ENCODE data around the gene PRKCA.
"Not testable (repeated sequence)": the region's sequence is repeated elsewhere in the genome, so short reads cannot be mapped to it uniquely, and the experiment has no call there.

PRKCA gene

DNA sequence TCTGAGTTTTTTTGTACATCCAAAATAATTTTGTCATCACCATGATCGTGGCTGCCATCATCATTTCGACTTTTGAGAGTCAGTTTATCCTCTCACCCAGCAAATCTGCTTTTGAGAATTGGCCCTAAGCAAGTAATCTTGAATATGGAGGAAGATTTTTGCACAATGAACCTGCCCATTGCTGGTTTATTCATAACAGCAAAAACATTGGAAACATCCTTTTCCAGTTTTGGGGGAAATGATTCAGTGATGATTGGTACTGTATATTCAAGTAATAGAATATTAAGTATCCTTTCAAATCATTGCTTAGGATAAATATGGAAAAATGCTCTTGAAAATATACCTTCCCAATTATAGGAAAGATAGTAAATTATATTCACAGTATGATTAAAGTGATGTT, 53.1 kb downstream of the PRKCA start:
- no peak for DNase-seq

DNA sequence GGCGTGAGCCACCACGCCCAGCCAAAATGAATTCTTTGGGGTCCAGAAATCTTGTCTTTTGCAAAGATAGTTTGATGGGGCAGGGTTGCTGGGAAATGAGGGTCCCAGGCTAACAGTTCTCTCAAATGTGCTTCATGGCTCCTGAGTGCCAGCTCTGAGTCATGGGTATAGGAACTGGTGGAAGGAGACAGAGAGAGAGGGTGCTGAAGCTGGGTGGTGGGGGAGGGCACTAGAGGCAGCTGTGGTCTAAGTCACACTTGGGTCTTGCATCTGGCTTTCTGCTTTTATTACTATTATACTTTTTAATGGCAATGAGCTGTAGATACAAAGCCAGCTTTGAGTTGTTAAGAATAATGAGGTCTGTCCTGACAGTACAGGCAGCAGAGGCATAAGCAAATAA, 54.6 kb downstream of the PRKCA start:
- DNase-seq, result no peak

DNA sequence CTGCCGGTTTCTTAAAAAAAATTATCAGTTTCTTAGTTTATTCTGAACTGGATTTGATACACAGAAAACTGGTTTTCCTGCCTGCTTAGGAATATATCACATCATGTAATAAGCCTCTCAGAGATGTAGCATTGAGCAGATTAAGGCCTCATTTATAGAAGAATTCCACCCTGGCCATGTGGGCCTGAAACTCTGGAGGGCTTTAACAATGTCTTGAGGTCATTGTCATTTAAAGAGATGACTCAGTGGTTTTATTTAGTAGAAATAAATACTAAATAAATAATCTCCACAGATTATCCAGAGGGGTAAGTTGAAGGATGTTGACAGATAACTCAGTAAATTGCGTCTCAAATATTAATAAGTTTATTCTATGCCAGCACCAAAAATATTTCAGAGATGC, 56.9 kb downstream of the PRKCA start:
- DNase-seq, result no peak

DNA sequence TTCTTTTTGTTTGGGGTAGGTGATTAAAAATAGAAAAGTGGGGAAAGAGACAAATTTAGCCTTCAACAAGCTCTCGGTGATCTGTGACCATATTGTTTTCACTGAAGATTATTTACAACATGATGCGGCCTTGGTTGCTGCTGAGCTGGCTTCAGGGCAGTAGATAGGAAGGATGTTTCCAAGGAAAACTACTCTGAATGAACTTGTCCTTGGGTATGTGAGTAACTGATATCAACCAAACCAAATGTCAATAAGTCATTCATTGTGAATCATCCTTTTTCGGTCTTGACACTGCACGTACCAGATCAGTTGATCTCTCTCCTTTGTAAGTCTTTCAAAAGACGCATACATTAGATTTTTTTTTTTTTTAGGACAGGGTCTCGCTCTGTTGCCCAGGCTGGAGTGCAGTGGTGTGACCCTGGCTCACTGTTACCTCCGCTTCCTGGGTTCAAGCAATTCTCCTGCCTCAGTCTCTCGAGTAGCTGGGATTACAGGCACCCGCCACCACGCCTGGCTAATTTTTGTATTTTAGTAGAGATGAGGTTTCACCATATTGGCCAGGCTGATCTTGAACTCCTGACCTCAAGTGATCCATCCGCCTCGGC, 58.6 kb downstream of the PRKCA start:
- not testable (repeated sequence) for DNase-seq

DNA sequence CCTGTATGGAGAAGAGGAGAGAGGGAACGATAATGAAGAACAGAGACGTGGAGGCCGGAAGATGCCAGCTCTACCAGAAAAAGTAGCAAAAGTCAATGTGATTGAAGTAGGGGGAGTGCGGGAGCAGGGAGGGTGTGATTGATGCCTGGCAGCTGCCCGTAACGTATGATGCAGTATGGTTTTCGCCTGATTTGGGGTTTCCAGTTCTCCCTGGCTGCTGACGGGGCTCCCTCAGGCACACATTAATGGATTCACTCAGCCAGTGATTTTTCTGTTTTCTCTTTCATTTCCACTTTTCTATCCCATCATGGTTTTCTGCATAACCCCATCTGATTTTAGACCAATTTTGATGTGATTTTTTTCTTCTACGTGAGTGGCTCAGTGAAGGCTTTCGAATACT, 62.1 kb downstream of the PRKCA start:
- DNase-seq, result no peak

DNA sequence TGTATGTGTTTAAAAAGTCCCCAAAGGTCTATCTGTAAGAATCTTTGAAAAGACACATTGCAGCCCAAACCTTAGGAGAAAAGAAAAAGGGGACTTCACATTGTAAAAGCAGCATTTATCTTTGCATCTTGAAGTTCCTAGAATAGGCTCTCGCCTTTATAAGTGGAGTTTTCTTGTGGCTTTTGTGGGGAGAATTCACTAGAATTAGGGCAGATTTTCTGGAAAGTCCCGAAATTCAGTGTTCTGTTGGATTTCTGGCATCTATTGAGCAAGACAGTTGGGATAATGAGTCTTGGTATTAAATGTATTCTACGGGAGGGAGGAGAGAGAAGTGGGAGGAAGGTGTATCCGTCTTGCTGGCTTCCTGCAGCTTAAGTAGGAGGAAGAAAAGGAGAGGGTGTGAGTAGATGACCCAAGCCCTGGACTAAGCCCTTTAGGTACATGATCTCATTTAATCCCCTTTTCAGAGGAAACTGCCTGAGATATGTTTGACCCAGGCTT, 62.6 kb downstream of the PRKCA start:
- no peak for DNase-seq

DNA sequence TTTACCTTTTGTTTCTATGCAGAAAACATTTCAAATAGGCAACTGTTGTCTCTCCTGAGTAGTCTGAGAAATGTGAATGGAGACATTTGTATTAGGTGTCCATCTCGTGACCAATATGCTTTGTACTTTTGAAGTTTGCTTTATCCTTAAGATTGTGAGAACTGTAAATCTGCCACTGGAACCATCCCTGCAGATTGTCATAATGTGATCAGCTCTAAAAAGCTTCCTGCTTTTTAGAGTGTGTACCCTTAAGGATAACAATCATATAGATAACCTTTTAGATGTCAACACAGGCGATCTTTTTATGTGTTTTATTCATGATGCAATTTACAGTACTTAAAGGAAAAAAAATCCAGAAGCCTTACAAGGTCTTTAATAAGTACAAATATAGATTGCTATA, 63.5 kb downstream of the PRKCA start:
- DNase-seq, result no peak

DNA sequence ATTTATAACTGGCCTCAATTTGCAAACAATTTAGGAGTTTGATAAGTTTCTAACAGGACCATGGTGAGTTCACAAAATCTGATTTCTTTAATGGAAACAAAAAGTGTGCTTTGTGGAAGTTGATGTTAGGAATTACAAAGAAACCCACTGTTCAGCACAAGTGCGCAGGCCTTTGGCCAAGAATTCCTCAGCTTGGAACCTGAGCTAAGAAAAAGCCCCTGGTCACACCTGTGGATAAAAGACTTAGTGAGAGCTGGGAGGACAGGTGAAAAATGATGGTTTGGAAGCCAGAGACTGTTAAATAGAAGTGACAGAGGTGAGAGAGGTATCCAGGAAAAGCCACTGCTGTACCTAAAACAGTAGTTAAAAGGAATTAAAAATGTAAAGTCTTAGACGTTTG, 64.7 kb downstream of the PRKCA start:
- no peak for DNase-seq

DNA sequence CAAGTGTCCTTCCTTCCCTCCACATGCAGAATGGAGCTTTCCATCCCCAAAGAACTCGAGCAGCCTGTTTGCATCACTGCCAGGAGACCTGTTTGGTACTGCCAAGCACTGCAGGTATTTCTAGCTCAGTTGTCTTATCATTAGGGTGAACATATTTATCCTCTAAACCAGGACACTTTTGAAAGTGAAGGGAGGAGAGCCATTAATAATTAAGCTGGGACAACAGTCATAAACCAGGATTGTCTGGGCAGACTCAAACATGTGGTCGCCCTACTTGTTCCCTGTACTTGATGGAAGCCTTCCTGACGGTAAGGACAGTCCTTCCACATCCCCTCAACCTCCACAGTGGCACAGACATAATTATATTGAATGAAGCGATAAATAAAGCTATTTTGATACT, 67.4 kb downstream of the PRKCA start:
- DNase-seq, result no peak

DNA sequence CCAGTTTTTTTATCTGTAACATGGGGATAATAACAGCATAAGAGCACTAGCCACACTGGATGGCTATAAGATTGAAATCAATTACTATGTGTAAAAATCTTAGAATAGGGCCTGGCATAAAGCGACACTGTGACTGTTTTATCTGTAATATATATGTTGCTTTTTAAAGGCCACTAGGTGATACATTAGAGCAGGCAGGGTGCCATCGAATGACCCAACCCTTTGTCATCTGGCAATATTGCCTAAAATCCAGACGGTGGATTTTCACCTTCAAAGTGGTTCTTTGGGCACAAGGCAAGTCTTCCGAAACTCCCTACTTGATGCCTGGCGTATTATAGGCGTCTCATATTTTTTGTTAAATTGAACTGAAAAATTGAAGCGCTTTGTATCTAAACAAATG, 69.1 kb downstream of the PRKCA start:
- no peak for DNase-seq

DNA sequence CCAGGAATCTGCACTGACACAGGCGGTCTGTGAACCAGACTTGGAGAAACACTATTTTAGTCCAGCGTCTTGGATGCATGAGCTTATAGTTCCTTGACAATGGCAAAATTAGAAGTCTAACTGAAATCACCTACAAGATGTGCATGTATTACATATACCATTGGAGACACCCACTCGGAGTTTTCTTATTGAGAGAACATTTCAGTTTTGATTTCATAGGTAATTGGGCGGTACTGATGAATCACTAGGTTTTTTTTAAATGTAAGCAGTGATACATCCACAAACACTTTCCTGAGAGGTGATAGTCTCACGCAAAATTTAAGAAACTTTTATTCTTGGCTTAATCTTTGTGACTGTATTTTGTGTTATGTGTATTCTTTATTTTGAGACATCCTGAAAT, 69.8 kb downstream of the PRKCA start:
- no peak for DNase-seq

DNA sequence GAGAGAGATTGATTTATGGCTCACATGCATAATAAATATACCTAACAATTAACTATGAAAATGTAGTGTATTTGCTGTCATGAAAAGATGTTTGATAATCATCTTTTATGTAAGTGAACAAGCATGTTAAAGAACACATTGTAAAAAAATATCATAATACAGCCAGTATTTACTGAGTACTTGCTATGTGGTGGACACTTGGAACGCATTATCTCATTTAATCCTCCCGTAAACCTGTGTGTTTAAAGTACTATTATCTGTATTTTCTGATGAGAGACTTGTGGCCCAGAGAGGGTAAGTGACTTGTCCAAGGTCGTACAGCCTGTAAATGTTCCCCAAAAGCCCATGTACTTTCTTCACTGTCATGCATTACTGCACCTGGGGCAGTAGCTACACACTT, 70.7 kb downstream of the PRKCA start:
- no peak for DNase-seq

DNA sequence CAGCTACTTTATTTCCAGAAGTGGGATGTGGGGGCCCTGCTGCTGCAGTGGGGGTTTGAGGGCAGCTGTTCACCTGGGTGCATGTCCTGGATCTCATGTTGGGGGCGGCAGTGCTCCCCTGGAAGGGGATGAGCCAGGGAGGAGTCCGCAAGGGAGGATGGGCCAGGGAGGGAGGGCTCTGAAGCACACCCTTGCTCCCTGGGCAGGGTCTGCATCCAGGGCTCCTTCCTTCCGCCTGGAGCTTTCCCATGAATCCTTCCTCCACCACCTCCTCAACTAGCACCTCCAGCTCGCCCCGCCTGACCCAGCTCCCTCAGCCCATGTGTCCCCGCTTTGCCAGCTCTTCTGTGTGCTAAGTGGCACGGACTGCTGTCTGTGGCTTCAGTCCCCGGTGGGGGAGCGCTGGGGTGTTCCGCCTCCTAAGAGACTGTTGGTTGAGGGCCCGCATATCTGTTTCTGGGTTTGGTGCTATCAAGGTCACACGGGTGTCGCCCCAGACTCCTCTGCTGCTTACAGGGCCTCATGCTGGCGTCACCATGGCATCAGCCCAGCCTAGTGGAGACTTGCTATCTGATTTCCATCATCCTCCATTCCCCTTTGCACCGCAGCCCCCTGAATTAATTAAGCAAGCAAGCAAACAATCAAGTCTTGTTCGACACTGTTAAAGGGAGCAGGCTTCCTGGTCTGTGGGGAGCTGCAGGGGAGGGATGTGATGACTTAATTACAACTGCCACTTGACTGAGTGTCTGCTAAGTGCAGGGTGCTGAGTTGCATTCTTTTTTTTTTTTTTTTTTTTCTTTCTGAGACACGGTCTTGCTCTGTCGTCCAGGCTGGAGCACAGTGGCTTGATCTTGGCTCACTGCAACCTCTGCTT, 71.8 kb downstream of the PRKCA start:
- no peak for DNase-seq

DNA sequence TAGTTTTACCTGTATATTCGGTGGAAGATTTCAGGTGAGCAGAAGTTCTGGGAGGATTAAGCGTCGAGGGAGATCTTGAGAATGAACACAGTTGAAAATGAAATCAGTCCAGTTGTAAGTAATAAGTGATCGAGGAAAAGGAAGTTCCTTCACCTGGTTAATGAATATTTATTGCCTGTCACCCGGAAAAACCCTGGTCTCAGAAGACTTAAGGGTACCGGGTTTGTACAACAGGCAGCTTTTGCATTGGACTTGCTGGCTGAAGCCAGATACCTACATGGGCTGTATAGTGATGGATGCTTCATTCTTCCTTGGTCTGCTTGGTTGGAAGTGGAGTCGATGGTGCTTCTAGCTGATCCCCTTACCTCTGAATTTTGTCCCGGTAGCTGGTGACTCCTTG, 72.7 kb downstream of the PRKCA start:
- DNase-seq, result no peak

DNA sequence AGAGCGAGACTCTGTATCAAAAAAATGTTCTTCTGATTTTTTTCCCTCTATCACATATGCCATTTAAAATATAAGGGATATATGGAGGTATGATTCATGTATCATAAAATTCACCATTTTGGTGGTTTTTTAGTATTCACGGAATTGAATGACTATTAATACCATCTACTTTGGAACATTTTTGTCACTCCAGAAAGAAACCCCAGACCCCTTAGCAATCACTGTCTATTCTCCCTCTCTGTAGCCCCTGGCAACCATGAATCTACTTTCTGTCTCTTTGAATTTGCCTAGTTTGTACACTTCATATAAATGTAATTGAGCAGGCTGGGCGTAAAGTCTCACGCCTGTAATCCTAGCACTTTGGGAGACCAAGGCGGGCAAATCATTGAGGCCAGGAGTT, 75.9 kb downstream of the PRKCA start:
- no peak for DNase-seq

DNA sequence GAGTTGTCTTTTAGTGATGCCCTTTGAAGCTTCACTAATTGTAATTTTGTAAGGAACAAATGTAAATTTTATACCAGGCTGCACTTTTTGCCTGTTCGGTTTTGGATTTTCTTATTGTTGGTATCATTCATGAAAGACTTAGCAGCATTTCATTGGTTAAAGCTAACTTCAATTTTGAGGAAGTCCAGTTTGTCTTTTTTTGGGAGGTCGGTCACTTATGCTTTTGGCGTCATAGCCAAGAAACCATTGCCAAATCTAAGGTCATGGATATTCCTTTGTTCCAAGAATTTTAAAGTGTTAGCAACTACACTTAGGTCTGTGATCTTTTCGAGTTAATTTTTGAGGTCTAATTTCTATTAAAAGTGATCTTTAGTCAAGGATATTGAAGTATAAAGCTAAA, 77.1 kb downstream of the PRKCA start:
- DNase-seq, result no peak

DNA sequence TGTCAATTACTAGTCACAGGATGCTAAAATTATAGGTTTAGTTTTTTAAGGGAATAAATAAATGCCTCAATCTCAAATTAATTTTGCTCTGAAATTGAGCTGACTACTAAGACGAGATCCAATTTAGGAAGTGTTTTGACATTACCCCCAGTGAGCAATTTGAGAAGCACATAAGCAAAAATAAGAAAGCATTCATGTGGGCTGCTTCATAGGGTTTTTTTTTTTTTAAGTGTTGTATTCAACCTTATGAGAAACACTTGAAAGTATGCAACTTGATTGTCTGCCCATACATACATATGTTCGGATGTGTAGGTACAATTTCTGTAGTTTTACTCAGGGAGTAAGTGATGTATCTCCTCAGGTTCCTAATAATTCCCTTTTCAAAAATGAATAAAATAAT, 77.6 kb downstream of the PRKCA start:
- DNase-seq, result no peak

DNA sequence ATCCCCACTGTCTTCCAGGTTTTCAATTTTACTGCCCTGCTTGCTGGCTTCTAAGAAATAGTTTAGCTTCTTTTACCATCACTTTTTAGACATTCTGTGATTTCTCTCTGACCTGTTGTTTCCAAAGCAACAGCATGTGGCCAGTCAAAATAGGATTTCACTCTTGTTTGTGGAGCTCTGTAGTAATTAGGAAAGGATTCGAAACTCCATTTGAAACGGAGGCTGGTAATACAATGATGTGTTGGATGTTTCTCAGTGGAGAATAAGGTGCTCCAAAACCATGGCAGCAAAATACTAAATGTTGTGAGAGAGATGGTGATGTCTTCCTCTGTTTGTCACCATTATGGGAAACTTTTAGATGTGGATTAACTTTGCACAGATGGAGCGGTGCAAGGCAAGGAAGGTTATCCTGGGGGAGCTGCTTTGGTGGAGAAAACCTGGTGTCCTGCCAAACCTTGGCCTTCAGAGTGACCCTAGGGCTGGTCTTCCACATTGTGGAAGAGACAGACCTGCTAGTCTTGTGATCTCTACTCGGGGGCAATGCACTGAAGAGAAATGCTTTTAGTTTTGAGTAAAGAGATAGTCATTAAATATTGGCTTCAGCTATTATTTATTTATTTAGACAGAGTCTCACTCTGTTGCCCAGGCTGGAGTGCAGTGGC, 79.4 kb downstream of the PRKCA start:
- no peak for DNase-seq

DNA sequence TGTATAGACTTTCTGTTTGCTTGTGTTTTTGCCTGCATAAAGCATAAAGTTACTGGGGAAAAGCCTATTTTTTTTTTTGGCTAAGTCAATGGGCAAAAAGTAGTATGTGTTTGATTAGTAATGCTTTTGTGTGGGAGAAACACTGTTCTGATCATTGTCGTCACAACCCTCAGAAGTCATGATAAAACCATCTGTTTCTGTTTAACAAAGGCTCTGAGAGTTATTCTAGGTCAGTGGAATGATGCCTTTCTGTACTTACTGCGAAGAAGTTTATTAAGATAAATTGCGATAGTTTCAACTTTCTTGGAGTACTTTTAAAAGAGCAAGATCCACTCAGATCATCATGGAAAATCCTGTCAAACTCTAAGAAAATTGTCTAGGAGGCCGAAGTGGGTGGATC, 80.9 kb downstream of the PRKCA start:
- DNase-seq, result no peak

DNA sequence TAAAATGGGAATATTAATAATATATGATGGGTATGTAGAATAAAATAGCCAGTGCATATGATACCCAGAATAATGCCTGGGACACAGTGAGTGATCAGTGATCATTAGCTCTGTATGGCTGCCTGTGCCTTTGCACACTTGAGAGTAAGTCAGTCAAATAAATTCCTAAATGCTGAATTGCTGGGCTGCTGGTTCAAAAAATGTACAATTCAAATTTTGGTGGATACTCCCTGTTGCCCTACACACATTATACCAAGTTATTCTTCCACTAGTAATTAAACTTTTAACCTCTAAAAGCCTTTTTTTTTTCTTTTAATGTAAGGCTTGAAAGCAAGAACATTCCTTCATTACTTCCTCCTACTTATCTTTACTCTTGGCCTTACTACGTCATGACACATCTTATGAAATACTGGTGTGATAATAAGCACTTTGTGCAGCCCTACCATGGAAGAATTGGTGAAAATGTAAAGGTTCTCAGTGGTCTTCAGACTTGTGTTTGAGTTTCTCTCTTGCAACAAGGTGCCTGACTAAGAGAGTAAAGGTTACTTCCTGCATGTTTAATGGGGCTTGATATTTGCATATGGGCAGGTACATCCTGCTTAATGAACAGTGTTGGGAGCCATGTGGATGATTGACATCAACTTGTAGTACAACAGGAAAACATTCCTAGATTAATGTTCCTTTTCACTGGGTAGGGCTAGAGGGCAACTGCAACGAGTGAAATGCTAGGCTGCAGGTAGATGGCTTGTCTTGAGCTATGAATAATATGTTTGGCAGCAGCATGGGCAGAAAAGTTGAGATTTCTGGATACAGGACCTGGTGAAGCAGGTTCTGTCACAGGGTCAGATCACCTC, 84.3 kb downstream of the PRKCA start:
- no peak for DNase-seq

DNA sequence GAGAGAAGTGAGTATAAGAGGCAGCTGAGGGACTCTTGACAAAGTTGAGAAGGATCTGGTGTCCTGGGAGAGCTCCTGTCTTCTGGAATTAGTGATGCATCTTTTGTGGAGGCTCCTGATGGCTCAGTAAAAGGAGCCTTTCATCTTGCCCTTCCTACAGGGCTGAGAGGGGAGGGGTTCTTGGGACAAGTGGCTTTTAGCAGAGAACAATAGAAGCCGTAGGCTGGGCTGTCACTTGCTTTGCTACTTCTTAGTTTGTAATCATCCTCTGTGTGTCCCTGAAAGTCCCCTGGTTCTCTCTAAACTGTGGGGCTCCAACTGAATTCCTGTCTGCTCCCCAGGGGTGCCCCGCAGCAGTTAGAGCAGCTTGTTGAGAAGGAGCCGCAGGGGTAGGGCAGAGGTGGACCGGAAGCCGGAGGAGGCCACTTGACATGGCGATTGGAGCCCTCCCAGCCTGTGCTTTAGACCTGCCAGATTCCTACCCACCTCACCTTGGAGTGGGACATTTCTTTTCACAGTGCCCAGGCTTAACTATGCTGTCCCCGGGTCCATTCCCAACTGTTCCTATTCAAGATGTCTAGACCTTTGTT, 85.1 kb downstream of the PRKCA start:
- DNase-seq, result no peak

DNA sequence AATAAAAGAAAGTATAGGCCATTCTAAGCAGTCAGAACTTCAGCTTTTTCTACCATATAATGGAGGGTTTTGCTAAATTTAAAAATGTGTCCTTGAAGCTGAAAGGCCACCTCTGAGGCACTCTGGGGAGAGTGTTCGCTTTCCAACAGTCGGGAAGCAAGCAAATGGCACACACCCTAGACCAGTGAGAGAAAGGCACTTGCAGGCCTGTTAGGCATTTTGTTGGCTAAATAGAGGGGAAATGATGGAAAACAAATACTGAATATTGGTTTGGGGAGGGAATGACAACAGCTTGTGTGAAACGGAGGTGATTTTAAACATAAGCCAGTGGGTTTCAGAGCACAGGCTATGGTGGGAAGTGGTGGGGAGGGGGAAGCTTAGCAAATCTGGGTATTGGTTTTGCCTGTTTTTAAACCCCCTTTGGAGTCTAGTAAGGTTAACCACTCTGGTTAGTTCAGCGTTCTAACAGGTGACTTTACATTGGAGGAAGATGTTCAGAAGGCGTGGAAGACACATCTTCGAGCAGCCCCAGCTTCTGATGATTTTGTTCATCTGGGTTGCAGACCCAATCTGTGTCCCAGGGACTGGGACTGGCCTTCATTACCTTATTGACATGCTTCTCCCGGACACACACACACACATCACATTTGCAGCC, 90.5 kb downstream of the PRKCA start:
- DNase-seq, result no peak
